Activated T-helper 2 cell treated with anti-CD3 and anti-CD28 coated beads, Interferon-gamma antibody, Interleukin-2, Interleukin-4, amounts not matched to agents 10 μg/mL and 5 μg/mL and 100 μg/mL, durations not matched to agents 14 hours and 24 hours and 36 hours (primary cell): ENCODE data around the gene POLA1. TPM values are rescaled to one million over a fixed set of nuclear protein-coding genes. Genes with fewer than 3 reads are reported as not detected.

Source experiments
- DNase-seq: peaks from one replicate; pipeline ENCODE4 v3.0.0; 2021; ENCODE audit warnings: low spot score
- H3K27ac Mint-ChIP-seq: one replicate; pipeline ENCODE4 v1.8.0; 2021; ENCODE audit warnings: mixed read lengths
- H3K27me3 Mint-ChIP-seq: one replicate; pipeline ENCODE4 v1.8.0; 2021; ENCODE audit warnings: low read depth, mixed read lengths
- H3K36me3 Mint-ChIP-seq: one replicate; pipeline ENCODE4 v1.8.0; 2021; ENCODE audit warnings: low read depth, mixed read lengths
- H3K4me1 Mint-ChIP-seq: one replicate; pipeline ENCODE4 v1.8.0; 2021; ENCODE audit warnings: low read depth, mixed read lengths
- H3K4me3 Mint-ChIP-seq: one replicate; pipeline ENCODE4 v1.8.0; 2021; ENCODE audit warnings: low read depth, mild to moderate bottlenecking, moderate library complexity, mixed read lengths
- H3K9me3 Mint-ChIP-seq: one replicate; pipeline ENCODE4 v1.8.0; 2021; ENCODE audit warnings: mixed read lengths
- intact Hi-C: fragments of 100-400 bp; cut with micrococcal nuclease; formaldehyde crosslinking; loops from one replicate; pipeline ENCODE4 v1.15.1; 2023
- total RNA-seq: library from RNA; stranded (reverse); gene quantifications from 2 replicates; pipeline ENCODE4 v1.2.3, GENCODE V29; 2022

The POLA1 gene
- total RNA-seq, 1 donor from 2014 or later = 36.7 TPM

- H3K4me1 Mint-ChIP-seq = peaks cover 13% of the 10 kb centered on the region
- peaks cover 17% of the 10 kb centered on the region for H3K36me3 Mint-ChIP-seq
- intact Hi-C loops = no loop called here
- no peaks in the 10 kb centered on the region for H3K27me3 Mint-ChIP-seq
- no peak for DNase-seq
- H3K27ac Mint-ChIP-seq = no peak overlapping the region
- H3K4me3 Mint-ChIP-seq = no peak overlapping the region
- H3K9me3 Mint-ChIP-seq = no peaks in the 10 kb centered on the region
These were observed 234.4 kb downstream of the POLA1 start for GRCh38 chrX:24928114-24928513.

GRCh38 chrX:24934279-24934678 is 240.6 kb downstream of the POLA1 start:
- no peak for DNase-seq
- intact Hi-C loops = no loop called here
- Mint-ChIP-seq H3K9me3 (no peaks in the 10 kb centered on the region), H3K36me3 (peaks cover 4% of the 10 kb centered on the region), H3K27me3 (no peaks in the 10 kb centered on the region), H3K4me1 (no peaks in the 10 kb centered on the region), H3K4me3 (no peak overlapping the region), H3K27ac (no peak overlapping the region)

- intact Hi-C loops = no loop called here
- Mint-ChIP-seq H3K4me1 (no peaks in the 10 kb centered on the region), H3K36me3 (no peaks in the 10 kb centered on the region), H3K9me3 (no peaks in the 10 kb centered on the region), H3K4me3 (no peak overlapping the region), H3K27ac (no peak overlapping the region), H3K27me3 (no peaks in the 10 kb centered on the region)
- DNase-seq = no peak
These were observed 251.3 kb downstream of the POLA1 start for GRCh38 chrX:24945009-24945408.

- no peaks in the 10 kb centered on the region for H3K27me3 Mint-ChIP-seq
- H3K36me3 Mint-ChIP-seq = no peaks in the 10 kb centered on the region
- no peak overlapping the region for H3K27ac Mint-ChIP-seq
- no peaks in the 10 kb centered on the region for H3K9me3 Mint-ChIP-seq
- no peaks in the 10 kb centered on the region for H3K4me1 Mint-ChIP-seq
- intact Hi-C loops = no loop called here
- H3K4me3 Mint-ChIP-seq = no peak overlapping the region
- no peak for DNase-seq
These were observed 252.7 kb downstream of the POLA1 start for GRCh38 chrX:24946369-24946768.

- intact Hi-C loops = no loop called here
- no peaks in the 10 kb centered on the region for H3K27me3 Mint-ChIP-seq
- no peak overlapping the region for H3K27ac Mint-ChIP-seq
- H3K4me1 Mint-ChIP-seq = peaks cover 4% of the 10 kb centered on the region
- H3K9me3 Mint-ChIP-seq = no peaks in the 10 kb centered on the region
- DNase-seq = no peak
- no peak overlapping the region for H3K4me3 Mint-ChIP-seq
- H3K36me3 Mint-ChIP-seq = no peaks in the 10 kb centered on the region
These were observed 261.0 kb downstream of the POLA1 start for GRCh38 chrX:24954732-24955131.

GRCh38 chrX:24955372-24955930 is 261.7 kb downstream of the POLA1 start:
- H3K4me1 Mint-ChIP-seq = peaks cover 4% of the 10 kb centered on the region
- no peaks in the 10 kb centered on the region for H3K36me3 Mint-ChIP-seq
- no peak overlapping the region for H3K4me3 Mint-ChIP-seq
- no peaks in the 10 kb centered on the region for H3K27me3 Mint-ChIP-seq
- no peak overlapping the region for H3K27ac Mint-ChIP-seq
- no peak for DNase-seq
- intact Hi-C loops = no loop called here
- H3K9me3 Mint-ChIP-seq = no peaks in the 10 kb centered on the region

- H3K36me3 Mint-ChIP-seq = no peaks in the 10 kb centered on the region
- H3K4me1 Mint-ChIP-seq = peaks cover 4% of the 10 kb centered on the region
- H3K9me3 Mint-ChIP-seq = no peaks in the 10 kb centered on the region
- no peaks in the 10 kb centered on the region for H3K27me3 Mint-ChIP-seq
- intact Hi-C loops = no loop called here
- no peak for DNase-seq
- no peak overlapping the region for H3K4me3 Mint-ChIP-seq
- H3K27ac Mint-ChIP-seq = no peak overlapping the region
These were observed 263.1 kb downstream of the POLA1 start for GRCh38 chrX:24956828-24957227.

GRCh38 chrX:24961809-24962208 is 268.1 kb downstream of the POLA1 start:
- H3K36me3 Mint-ChIP-seq = peaks cover 3% of the 10 kb centered on the region
- H3K27me3 Mint-ChIP-seq = no peaks in the 10 kb centered on the region
- no peak overlapping the region for H3K4me3 Mint-ChIP-seq
- no peaks in the 10 kb centered on the region for H3K4me1 Mint-ChIP-seq
- intact Hi-C loops = no loop called here
- no peak for DNase-seq
- H3K27ac Mint-ChIP-seq = no peak overlapping the region
- H3K9me3 Mint-ChIP-seq = no peaks in the 10 kb centered on the region

DNA sequence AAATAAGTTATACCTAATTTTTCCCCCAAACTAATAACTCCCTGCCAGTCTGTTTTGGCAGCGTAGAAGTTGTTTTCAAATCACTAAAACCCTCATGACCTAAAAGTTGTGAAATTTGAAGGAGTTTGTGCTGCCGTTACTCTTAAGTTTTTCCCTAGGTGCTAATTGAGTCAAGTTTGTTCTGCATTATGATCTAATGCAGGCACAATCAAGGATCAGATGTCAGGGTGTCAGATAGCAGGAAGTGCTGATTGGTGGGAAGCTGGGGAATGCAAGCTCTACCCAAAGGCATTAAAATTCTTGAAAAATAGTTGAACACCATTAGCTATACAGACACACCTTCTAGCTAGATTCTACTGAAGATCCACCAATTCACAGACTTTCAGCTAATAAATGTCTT is 270.1 kb downstream of the POLA1 start:
- no peak overlapping the region for H3K27ac Mint-ChIP-seq
- H3K36me3 Mint-ChIP-seq = peaks cover 3% of the 10 kb centered on the region
- no peaks in the 10 kb centered on the region for H3K4me1 Mint-ChIP-seq
- H3K9me3 Mint-ChIP-seq = no peaks in the 10 kb centered on the region
- no peaks in the 10 kb centered on the region for H3K27me3 Mint-ChIP-seq
- no peak overlapping the region for H3K4me3 Mint-ChIP-seq
- DNase-seq = no peak
- intact Hi-C loops = no loop called here

- Mint-ChIP-seq H3K4me3 (no peak overlapping the region), H3K27me3 (no peaks in the 10 kb centered on the region), H3K4me1 (no peaks in the 10 kb centered on the region), H3K36me3 (peaks cover 10% of the 10 kb centered on the region), H3K27ac (no peak overlapping the region), H3K9me3 (no peaks in the 10 kb centered on the region)
- DNase-seq = no peak
- intact Hi-C loops = no loop called here
These were observed 271.7 kb downstream of the POLA1 start for GRCh38 chrX:24965372-24965771.

GRCh38 chrX:24969812-24970211 is 276.1 kb downstream of the POLA1 start:
- Mint-ChIP-seq H3K36me3 (peaks cover 14% of the 10 kb centered on the region), H3K9me3 (no peaks in the 10 kb centered on the region), H3K27ac (no peak overlapping the region), H3K4me1 (no peaks in the 10 kb centered on the region), H3K27me3 (no peaks in the 10 kb centered on the region), H3K4me3 (no peak overlapping the region)
- intact Hi-C loops = no loop called here
- DNase-seq = no peak

DNA sequence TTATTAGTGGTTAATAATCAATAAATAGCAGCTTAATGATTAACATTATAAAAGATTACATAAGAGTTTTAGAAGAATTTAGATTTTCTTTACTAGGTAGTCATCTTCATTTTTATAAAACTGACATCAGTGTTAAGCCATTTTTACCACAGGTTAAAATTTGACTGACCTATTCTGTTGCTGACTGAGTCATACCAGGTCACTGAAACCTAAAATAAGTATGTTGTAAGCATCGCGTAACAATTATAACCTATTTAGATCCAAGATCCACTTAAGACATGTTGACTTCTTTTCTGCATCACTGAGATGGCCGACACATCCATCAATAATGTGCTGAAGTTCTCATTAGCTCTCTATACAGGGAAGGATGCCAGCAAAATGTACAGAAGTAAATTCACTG is 285.4 kb downstream of the POLA1 start:
- intact Hi-C loops = no loop called here
- Mint-ChIP-seq H3K9me3 (no peaks in the 10 kb centered on the region), H3K27ac (no peak overlapping the region), H3K4me3 (no peak overlapping the region), H3K36me3 (no peaks in the 10 kb centered on the region), H3K4me1 (peaks cover 2% of the 10 kb centered on the region), H3K27me3 (no peaks in the 10 kb centered on the region)
- no peak for DNase-seq

DNA sequence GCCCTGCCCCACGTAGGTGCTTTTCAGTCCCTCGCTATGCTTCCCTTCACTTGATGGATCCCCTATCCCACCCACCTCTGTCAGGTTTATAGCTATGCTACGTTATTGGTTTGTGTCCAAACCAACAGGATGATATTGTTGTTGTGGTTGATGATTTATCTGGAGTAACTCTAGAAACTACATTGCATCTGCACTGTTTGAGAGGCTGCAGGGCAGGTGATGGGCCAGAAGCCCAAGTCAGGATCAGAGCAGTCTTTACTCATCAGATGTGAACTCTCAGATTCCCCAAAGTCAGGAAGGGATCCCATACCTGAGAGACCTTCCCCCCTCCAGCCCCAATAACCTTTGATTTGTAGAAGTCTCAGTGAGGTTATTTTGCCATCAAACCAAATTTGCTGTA is 287.3 kb downstream of the POLA1 start:
- no peaks in the 10 kb centered on the region for H3K9me3 Mint-ChIP-seq
- H3K4me1 Mint-ChIP-seq = peaks cover 2% of the 10 kb centered on the region
- H3K27me3 Mint-ChIP-seq = no peaks in the 10 kb centered on the region
- intact Hi-C loops = no loop called here
- no peak overlapping the region for H3K27ac Mint-ChIP-seq
- no peak for DNase-seq
- H3K4me3 Mint-ChIP-seq = no peak overlapping the region
- H3K36me3 Mint-ChIP-seq = no peaks in the 10 kb centered on the region

- no peaks in the 10 kb centered on the region for H3K27me3 Mint-ChIP-seq
- H3K36me3 Mint-ChIP-seq = peaks cover 4% of the 10 kb centered on the region
- H3K27ac Mint-ChIP-seq = no peak overlapping the region
- H3K4me1 Mint-ChIP-seq = peaks cover 2% of the 10 kb centered on the region
- no peak for DNase-seq
- H3K9me3 Mint-ChIP-seq = no peaks in the 10 kb centered on the region
- intact Hi-C loops = no loop called here
- H3K4me3 Mint-ChIP-seq = no peak overlapping the region
These were observed 288.7 kb downstream of the POLA1 start for GRCh38 chrX:24982306-24982965.
